Stimulated activated CD4-positive, alpha-beta T cell treated with anti-CD3 and anti-CD28 coated beads, Interleukin-15, amount 100 ng/mL, for 1 hour (primary cell): ENCODE measurements around the gene MAGI1.
"Not testable (repeated sequence)": the region's sequence is repeated elsewhere in the genome, so short reads cannot be mapped to it uniquely, and the experiment has no call there.

ENCODE experiments used
- DNase-seq, 2 donors: peaks; one replicate each; pipeline ENCODE4 v3.0.0-alpha.2; 2020; ENCODE audit warnings: low read depth in 1 of 2, low spot score in 1 of 2

MAGI1 gene

DNA sequence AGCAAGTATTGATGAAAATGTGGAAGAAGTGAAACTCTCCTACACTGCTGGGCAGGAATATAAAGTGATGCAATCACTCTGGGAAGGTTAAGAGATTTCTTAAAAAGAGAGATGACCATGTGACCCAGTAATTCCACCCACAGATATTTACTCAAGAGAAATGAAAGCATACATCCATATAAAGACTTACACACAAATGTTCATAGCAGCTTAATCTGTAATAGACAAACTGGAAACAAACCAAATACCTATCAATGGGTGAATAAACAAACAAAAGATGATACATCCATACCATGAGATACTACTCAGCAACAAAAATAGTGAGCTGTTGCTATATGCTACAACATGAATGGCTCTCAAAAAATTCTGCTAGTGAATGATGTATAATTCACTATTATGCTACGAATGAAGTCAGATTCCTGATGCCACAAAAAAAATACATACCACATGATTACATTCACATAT lies 463.3 kb downstream of the MAGI1 start:
- DNase-seq = no peak

DNA sequence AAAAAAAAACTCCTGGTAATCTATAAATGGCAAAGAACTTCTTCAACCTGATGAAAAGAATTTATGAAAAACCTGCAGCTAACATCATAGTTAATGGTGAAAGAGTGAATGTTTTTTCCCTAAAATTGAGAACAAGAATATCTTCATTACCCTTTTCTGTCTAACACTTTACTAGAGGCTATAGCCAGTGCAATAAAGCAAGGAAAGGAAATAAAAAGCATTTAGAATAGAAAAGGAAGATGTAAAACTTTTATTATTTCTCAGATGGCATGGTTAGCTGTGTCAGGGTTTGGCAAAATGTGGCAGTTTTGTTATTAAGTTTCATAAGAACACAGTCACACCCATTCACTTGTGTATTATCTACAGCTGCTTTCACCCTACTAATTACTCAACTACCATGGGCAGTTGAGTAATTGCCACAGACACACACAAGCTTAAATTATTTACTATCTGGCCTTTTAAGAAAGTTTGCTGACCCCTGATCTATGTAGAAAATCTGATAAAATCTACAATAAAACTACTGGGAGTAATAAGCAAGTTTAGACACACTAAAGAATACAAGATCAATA lies 465.1 kb downstream of the MAGI1 start:
- DNase-seq = no peak

DNA sequence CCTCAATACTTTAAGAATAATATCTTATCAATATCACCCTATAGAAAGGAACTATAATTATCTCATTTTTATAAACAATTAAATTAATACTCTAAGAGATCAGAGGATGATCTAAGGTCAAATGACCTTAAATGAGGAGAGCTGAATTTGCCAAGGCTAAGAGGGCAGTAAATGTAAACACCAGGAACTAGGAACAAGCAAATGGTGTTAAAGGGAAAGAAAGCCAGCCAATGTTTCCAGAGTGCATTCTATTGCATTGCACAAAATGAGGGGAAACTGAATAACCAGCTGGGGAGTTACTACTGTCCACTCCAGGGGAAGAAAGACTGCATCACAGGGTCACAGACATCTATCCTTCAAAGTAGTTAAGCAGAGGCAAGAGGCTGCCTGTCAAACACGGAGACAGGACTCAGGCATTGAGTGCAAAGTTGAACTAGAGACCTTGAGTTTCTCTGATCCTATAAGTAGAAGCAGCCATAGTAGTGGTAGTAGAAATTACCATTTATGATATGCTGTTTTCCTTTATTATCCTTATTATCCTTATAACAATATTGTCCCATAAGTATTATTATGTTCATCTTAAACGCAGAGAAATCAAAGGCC lies 466.4 kb downstream of the MAGI1 start:
- DNase-seq = no peak

DNA sequence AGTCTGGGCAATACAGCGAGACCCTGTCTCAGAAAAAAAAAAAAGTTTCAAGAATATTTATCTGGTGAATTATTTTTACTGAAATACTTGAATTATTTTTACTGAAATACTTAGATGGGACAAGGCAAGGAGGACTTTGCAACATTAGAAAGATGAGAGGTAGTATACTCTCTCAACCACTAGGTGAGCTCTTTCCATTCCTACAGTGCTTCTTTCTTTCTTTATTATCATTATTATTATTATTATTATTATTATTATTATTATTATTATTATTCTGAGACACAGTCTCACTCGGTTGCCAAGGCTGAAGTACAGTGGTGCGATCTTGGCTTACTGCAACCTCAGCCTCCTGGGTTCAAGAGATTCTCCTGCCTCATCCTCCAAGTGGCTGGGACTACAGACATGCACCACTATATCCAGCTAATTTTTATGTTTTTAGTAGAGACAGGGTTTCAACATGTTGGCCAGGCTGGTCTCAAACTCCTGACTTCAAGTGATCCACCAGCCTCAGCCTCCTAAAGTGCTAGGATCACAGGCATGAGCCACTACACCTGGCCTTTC lies 468.8 kb downstream of the MAGI1 start:
- DNase-seq = no peak

DNA sequence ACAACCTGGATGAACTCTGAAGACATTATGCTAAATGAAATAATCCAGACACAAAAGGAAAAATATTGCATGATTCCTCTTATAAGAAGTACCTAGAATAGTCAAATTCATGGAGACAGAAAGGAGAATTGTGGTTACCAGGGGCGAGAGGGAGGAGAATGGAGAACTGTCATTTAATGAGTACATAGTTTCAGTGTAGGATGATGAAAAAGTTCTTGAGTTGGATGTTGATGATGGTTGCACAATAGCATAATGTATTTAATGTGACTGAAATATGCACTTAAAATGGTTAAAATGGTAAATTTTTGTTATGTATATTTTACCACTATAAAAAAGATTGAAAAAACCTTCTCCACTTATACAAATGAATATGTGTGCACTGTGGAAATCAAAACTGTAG lies 469.6 kb downstream of the MAGI1 start:
- DNase-seq = no peak

DNA sequence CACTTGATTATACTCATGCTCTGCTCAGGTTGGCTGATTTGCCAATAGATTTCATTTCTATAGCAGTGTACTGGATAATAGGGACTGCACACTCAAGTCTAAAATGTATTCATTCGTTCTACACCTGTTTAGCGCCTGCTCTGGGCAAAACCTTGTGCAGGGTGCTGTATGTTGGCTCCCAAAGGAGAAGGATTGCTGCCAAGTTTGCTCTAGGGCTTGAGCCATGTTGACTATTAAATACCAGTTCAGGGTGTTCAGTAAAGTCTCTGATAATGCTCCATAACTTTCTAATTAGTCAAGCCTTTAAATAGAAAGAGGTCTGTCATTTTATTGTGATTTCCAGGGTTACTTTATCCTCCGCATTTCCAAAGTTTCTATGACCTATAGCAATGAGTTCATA lies 470.2 kb downstream of the MAGI1 start:
- no peak for DNase-seq

DNA sequence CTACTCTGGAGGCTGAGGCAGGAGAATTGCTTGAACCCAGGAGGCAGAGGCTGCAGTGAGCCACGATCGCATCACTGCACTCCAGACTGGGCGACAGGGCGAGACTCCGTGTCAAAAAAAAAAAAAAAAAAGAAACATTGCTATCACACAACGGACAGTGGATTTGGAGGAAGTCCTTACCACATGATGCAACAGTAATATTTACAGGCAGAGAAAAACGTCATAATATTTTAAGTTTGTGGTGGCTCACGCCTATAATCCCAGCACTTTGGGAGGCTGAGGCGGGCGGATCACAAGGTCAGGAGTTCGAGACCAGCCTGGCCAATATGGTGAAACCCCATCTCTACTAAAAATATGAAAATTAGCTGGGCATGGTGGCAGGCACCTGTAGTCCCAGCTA lies 473.0 kb downstream of the MAGI1 start:
- not testable (repeated sequence) for DNase-seq

DNA sequence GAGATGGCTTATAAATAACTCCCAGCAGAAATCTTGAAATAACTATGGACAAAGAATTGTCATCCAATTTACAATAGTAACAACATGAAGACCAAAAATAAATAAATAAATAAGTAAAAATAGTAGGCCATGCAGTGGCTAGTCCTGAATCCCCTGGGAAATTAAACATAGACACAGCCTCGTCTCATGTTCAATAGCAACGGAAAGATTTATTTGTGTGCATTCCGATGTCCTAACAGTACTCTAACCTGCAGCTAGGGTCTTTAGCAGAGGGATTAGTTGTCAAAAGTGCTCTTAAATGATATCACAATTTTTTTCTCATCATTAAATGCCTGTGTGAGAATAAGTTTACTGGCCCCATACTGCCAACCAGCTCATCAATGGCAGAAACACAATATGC lies 474.2 kb downstream of the MAGI1 start:
- DNase-seq = no peak

DNA sequence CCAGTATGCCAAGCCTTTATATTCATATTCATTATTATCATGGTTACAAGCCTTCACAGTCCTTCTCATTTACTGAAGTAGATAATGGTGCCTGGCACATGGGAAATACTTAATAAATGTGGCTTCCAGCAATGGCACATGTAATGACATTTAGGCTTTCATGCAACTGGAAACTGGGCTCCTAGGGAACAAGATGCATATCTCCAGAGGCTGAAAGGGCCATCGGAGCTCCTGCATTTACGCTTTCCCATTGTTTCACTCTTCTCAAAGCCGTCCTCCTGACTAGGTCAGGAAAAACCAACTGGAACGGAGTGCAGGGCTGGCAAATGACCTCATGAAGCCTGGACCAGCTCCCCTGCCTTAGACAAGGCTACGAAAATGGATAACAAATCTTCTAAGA lies 474.9 kb downstream of the MAGI1 start:
- DNase-seq = no peak

DNA sequence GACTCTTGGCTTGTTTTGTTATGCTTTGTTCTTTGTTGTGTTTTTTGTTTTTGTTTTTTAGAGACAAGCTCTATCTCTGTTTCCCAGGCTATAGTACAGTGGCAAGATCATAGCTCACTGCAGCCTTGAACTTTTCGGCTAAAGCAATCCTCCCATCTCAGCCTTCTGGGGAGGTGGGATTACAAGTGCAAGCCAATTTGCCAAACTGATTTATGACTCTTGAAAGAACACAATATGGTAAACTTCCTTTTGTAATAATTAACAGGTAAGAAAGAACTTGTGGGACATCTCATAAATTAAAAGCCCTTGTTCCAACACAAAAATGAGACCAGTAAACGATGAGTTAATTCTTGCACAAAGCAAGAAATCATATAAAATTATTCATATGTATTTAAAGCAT lies 476.3 kb downstream of the MAGI1 start:
- no peak for DNase-seq

DNA sequence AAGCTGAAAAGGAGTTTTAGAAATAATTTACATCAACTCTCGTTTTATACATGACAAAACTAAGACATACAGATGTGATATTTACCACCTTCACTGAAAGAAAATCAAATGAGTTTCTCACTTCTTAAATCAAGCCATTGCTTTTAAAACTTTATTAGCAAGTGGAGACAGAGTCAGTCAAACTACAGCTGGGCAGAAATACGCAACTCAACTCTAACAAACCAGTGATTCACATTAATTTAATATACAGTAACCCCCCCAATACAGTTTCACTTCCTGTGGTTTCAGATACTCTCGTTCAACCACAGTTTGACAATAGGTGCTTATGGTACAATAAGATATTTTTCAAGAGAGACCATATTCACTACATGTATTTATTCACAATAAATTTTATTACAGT lies 477.1 kb downstream of the MAGI1 start:
- no peak for DNase-seq

DNA sequence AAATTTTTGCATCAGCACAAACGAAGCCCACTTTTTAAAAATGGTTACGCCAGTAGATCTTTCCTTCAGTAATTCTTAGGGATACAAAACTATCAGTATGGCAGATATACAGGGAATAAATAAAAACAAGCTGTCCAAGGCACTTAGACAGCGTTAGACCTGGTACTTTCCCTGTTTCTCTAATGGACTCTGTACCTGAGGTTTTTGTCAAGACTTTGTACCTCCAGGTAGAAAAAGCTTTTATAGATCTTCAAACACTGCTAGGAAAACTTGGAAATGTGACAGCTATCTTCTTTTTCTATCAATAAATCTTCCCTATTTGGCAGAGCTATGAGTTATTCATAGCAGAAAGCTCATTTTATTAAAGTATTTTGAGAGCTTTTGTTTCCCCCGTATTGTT lies 477.8 kb downstream of the MAGI1 start:
- DNase-seq = no peak

DNA sequence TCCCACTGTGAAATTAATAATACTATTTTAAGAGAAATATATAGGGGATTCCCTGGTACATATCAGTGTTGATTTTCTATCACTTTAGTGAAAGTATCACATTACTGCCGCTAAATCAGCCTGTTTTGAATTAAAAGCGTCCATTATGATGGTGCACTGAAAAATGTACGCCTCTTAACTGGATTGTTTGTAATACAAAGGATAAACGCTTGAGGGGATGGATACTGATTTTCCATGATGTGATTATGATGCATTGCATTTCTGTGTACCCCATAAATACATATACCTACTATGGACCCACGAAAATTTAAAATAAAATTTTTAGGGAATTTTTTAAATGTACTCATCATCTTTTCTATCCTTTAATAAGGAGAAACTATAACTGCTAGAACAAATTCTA lies 478.6 kb downstream of the MAGI1 start:
- no peak for DNase-seq

DNA sequence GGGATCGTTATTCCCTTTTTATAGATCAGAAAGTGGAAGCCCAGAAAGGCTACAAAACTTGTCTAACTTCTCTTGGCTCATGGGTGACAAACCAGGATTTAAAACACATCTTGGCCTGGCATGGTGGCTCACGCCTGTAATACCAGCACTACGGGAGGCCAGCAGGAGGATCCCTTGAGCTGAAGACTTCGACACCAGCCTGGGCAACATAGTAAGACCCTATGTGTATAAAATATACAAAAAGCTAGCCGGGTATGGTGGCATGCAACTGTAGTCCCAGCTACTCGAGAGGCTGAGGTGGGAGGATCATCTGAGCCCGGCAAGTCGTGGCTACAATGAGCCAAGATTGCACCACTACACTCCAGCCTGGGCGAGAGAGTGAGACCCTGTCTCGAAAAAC lies 479.1 kb downstream of the MAGI1 start:
- DNase-seq = no peak

DNA sequence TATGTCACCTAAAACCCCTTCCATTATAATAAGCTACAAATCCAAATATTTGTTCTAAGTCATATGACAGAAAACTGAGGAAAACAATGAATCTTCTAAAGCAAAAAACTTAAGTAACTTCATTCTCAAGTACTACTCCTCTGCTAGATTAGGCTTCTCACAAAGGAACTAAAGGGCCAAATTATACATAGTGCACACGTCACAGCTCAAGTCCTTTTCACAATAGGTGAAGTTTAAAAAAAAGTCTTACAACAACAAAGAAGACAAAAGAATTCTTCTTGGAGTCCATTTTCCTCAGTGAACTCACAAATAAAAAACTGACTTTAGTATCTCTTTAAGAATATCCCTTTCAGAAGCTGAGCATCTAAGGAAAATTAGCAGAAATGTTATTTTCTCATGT lies 479.9 kb downstream of the MAGI1 start:
- DNase-seq = no peak

DNA sequence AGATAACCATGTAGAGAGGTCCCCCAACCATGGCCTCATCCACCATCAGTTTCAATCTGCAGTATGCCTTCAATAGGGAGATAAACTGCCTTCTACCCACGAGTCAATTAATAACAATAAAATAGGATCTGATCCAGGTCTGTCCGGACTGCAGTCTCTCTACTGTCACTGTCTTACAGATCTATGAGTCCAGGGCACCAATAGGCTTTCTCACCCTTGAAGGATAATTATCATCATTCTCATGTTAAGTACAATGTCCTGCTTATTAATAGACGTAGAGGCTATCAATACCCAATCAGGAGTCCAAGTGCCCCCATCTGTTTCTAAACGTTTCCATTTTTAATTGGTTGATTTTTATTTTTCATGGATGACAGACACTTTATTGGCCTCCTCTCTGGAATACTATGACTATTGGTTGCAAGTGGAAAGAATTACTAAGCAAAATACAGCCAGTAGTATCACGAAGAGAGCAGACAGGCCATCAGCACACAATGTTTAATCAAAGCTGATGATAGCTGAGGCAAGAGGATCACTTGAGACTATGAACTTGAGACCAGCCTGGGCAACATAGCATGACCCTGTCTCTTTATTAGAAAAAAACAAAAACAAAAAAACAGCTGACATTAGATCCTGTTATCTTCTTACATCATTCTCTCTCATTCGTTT lies 480.7 kb downstream of the MAGI1 start:
- DNase-seq = no peak

DNA sequence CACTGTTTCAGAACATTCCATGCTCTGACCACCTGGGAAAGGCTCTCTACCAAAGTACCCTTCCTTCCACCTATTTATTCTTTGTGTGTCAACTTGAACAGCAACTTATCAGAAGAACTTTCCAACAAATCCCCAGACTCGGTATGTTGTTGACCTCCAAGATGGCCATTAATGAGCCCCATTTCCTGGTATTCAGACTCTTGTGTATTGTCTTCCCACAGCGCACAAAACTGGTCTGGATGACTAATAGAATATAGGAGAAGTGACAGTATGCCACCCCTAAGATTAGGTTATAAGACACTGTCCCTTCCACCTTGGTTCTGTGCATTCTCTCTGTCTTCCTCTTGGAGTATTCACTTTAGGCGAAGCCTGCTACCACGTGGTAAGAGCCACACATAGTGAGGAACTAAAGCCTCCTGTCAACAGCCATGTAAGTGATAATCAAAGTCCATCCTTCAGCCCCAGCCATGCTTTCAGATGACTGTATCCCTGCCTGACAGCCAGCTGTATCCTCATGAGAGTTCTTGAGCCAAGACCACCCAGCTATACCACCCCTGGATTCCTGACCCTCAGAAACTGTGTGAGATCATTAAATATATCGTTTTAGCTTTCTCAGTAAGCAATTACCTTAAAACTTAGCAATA lies 481.7 kb downstream of the MAGI1 start:
- DNase-seq = no peak

DNA sequence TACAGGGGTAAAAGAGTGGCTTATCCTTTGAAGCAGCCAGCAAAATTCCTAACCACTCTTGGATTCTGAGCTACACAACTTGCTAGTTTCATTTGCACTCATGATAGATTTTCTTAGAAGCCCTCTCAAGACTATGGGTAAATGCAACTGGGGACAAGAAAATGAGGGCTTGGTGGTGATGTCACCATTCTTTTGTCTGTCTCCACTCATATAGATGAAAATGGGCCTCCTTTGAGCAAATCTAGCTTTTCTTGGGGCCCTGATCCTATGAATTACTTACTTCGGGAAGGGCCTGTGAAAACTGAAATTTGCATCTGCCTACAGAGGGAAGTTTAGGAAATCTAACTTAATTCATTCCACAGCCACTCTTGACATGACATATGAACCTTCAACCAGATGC lies 486.3 kb downstream of the MAGI1 start:
- DNase-seq = no peak

DNA sequence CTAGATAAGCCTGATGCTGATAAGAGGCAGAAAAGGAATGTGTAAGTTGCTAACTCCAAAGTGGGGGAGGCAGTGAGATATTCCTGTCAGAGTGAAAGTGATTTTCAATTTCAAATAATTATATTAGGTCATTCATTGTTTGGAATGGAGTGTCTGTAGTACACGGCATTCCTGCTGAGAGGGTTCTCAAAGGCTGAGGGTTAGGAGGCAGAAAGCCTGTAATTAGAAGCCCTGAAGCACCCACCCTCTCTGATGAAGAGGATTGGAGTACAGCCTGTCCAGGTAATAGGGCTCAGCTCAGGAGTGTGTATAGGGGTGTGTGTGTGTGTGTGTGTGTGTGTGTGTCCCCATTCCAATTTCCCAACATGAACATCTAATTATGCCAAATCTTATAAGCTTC lies 486.8 kb downstream of the MAGI1 start:
- no peak for DNase-seq

DNA sequence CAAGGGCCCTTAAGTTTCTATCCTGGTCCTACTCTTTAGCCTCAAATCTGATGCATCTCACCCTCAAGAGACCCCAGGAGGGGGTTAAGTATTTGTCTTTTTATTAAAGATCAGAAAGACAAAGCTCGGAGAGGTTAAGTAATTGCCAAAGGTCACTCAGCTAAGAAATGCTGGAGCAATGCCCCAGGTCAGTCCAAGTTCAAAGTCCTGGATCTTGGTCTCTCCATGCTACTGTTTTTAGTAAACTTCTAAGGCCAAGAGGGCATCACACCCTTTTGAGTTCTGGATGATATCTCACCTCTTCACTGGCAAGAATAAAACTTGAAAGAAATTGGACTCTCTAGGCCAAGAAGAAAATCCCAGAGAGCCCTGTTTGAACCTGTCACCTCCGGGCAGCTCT lies 488.6 kb downstream of the MAGI1 start:
- no peak for DNase-seq

DNA sequence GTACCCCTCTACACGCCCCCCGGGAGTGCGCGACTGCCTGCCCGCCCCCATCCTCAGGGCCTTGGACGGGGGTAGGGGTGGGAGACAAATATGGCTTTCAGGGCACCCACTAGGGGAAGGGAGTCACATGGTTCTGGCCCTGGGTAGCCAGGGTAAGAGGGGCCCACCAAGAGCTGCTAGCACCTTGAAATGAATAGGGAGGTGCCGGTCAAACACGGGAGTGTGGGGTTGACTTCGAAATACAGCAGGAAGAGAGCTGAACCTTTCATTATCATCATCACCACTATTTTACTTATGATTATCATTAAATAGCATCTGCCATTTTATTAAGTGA lies 489.1 kb downstream of the MAGI1 start:
- no peak for DNase-seq
